K562 (cell line): Measurements from ENCODE around the gene DDAH2. TPM values are rescaled to one million over a fixed set of nuclear protein-coding genes. Genes with fewer than 3 reads are reported as not detected.

Source experiments
- ATF7 ChIP-seq: fragments of 450-650 bp; IDR thresholded peaks from 2 replicates; pipeline ENCODE4 v1.7.1; 2014; ENCODE audit warnings: mild to moderate bottlenecking, moderate library complexity
- BACH1 ChIP-seq: fragments of 200-800 bp; sonication (Bioruptor generic); IDR thresholded peaks from 2 replicates; pipeline ENCODE4 v1.6.1; 2016; ENCODE audit warnings: missing genetic modification characterization, missing compliant biosample characterization
- CHD4 ChIP-seq: fragments of 200-600 bp; sonication (generic); IDR thresholded peaks from 3 replicates; pipeline ENCODE4 v1.6.1; 2012; ENCODE audit warnings: low read depth, mild to moderate bottlenecking, mixed read lengths, low read length, inconsistent platforms; ENCODE audit not compliant: insufficient read depth, insufficient replicate concordance, poor library complexity, severe bottlenecking
- CXXC5 ChIP-seq: fragments of 250-450 bp; sonication (Bioruptor Pico); IDR thresholded peaks from 2 replicates; pipeline ENCODE4 v1.8.0; 2022; ENCODE audit warnings: inconsistent platforms, mild to moderate bottlenecking, moderate library complexity
- DDX20 ChIP-seq: fragments of 450-650 bp; IDR thresholded peaks from 2 replicates; pipeline ENCODE4 v1.6.1; 2016; ENCODE audit warnings: missing genetic modification characterization, low read depth, mild to moderate bottlenecking, missing compliant biosample characterization, moderate library complexity
- EP400 ChIP-seq: fragments of 450-650 bp; IDR thresholded peaks from 2 replicates; pipeline ENCODE4 v1.6.1; 2017; ENCODE audit warnings: antibody characterized with exemption, mild to moderate bottlenecking, moderate library complexity
- HDGF ChIP-seq: fragments of 450-650 bp; IDR thresholded peaks from 2 replicates; pipeline ENCODE4 v1.6.1; 2016
- HMGN3 ChIP-seq: IDR thresholded peaks from 2 replicates; pipeline ENCODE4 v1.6.1; 2011; ENCODE audit warnings: borderline replicate concordance, low read depth, mild to moderate bottlenecking, mixed read lengths, low read length; ENCODE audit not compliant: insufficient read length; ENCODE audit errors: extremely low read depth
- ILF3 ChIP-seq: fragments of 450-650 bp; IDR thresholded peaks from 2 replicates; pipeline ENCODE4 v1.6.1; 2018; ENCODE audit warnings: antibody characterized with exemption, mild to moderate bottlenecking, moderate library complexity, borderline replicate concordance
- MGA ChIP-seq: fragments of 450-650 bp; IDR thresholded peaks from 2 replicates; pipeline ENCODE4 v1.6.1; 2016; ENCODE audit warnings: mild to moderate bottlenecking, moderate library complexity
- MXI1 ChIP-seq: IDR thresholded peaks from 2 replicates; pipeline ENCODE4 v1.6.1; 2011; ENCODE audit warnings: low read depth, mild to moderate bottlenecking, improper control_type of control experiment, low read length
- NR3C1 ChIP-seq: sonication (generic); formaldehyde crosslinking; IDR thresholded peaks from 2 replicates; pipeline ENCODE4 v1.8.1; 2022; ENCODE audit warnings: missing genetic modification reagents
- PCBP1 ChIP-seq: fragments of 200-400 bp; formaldehyde crosslinking; IDR thresholded peaks from 2 replicates; pipeline ENCODE4 v1.6.1; 2018; ENCODE audit warnings: mild to moderate bottlenecking, low read depth, low read length; ENCODE audit not compliant: poor library complexity, severe bottlenecking
- SRSF1 ChIP-seq: fragments of 200-400 bp; formaldehyde crosslinking; IDR thresholded peaks from 2 replicates; pipeline ENCODE4 v1.6.1; 2017; ENCODE audit warnings: mild to moderate bottlenecking, low read depth, low read length, moderate library complexity
- SUPT5H ChIP-seq: fragments of 450-650 bp; IDR thresholded peaks from 2 replicates; pipeline ENCODE4 v1.6.1; 2016
- ZNF197 ChIP-seq: fragments of 200-800 bp; sonication (Bioruptor generic); IDR thresholded peaks from 2 replicates; pipeline ENCODE4 v1.6.1; 2016; ENCODE audit warnings: low read depth, missing genetic modification characterization, missing compliant biosample characterization
- ZNF24 ChIP-seq: fragments of 450-650 bp; IDR thresholded peaks from 2 replicates; pipeline ENCODE4 v1.6.1; 2016
- ZNF57 ChIP-seq: fragments of 450-650 bp; formaldehyde crosslinking; IDR thresholded peaks from 2 replicates; pipeline ENCODE4 v1.4.0; 2020; ENCODE audit warnings: mild to moderate bottlenecking, moderate library complexity
- polyA plus RNA-seq, 8 experiments: library from polyadenylated mRNA; depleted of rRNA in 4 of 8; stranded (reverse) in 5 of 8; unstranded in 3 of 8; fragments of >200 nt; fragmentation: Nextera tagmentation in 2 of 8; fragmentation: Illumina TruSeq in 1 of 8; extraction: Ambion mirVana in 2 of 8; extraction: Trizol in 1 of 8; gene quantifications; 2 replicates each; pipeline versions ENCODE4 v1.2.1 to v1.2.3, GENCODE V29; 2011 to 2014; ENCODE audit warnings: inconsistent platforms in 1 of 8, missing spikeins in 1 of 8
- total RNA-seq, 7 experiments: library from RNA; depleted of rRNA in 6 of 7; stranded (reverse); fragments of >200 nt in 6 of 7; fragmentation: Illumina TruSeq in 2 of 7; extraction: Trizol in 2 of 7; gene quantifications; 2 replicates each; pipeline versions ENCODE4 v1.2.1 to v1.2.3, GENCODE V29; 2011 to 2021; ENCODE audit warnings: low replicate concordance in 1 of 7

The DDAH2 gene
- total and polyA plus RNA-seq, 9 of the 15 experiments (the other 6 are each of a cell fraction or from before 2014, with no cell fraction given) = 1.8 to 45.4 (median 21.4) TPM

GRCh38 chr6:31689249-31690110, 39.6 kb downstream of the DDAH2 start (continued):
- no peak for TF ChIP-seq ILF3
- TF ChIP-seq HMGN3 = no peak
- no peak for TF ChIP-seq SRSF1
- no peak for TF ChIP-seq PCBP1
- no peak for TF ChIP-seq SUPT5H
- no peak for TF ChIP-seq EP400
- TF ChIP-seq NR3C1 (CRISPR knock-in tag) = peak; percentile 57
- no peak for TF ChIP-seq ZNF24
- TF ChIP-seq ZNF57 = no peak
- TF ChIP-seq ZNF197 (CRISPR knock-in tag) = no peak
- no peak; the same call in 1 of the 2 replicates for TF ChIP-seq HDGF
- no peak for TF ChIP-seq MGA
- no peak for TF ChIP-seq DDX20 (tag)
- TF ChIP-seq ATF7 = no peak
- no peak for TF ChIP-seq BACH1 (tag)
- TF ChIP-seq MXI1 = no peak
- no peak for TF ChIP-seq CHD4
- no peak for TF ChIP-seq CXXC5
